Liver (tissue), 9 donors: Measurements from ENCODE around the gene DDX54. TPM values are rescaled to one million over a fixed set of nuclear protein-coding genes. Genes with fewer than 3 reads are reported as not detected.

Experiments
- DNase-seq: peaks from one replicate; pipeline ENCODE4 v3.0.0-alpha.2; 2017; ENCODE audit warnings: low spot score
- H3K27ac ChIP-seq, 2 donors: one replicate each; pipeline ENCODE4 v1.7.0; 2013; ENCODE audit warnings: inconsistent platforms in 2 of 2, low read length in 2 of 2, control low read depth in 1 of 2, low read depth in 1 of 2, mild to moderate bottlenecking in 1 of 2
- H3K27me3 ChIP-seq, 4 donors: one replicate each; pipeline versions ENCODE4 v1.6.1 to v1.7.0; 2013; ENCODE audit warnings: low read length in 3 of 4, inconsistent platforms in 1 of 4, mild to moderate bottlenecking in 1 of 4, moderate library complexity in 1 of 4; ENCODE audit not compliant: control insufficient read depth in 4 of 4, insufficient read depth in 4 of 4
- H3K36me3 ChIP-seq, 4 donors: one replicate each; pipeline versions ENCODE4 v1.6.1 to v1.7.0; 2013; ENCODE audit warnings: low read length in 3 of 4, mild to moderate bottlenecking in 3 of 4, low read depth in 1 of 4, moderate library complexity in 1 of 4; ENCODE audit not compliant: control insufficient read depth in 4 of 4, insufficient read depth in 3 of 4
- H3K4me1 ChIP-seq, 4 donors: one replicate each; pipeline versions ENCODE4 v1.6.1 to v1.7.0; 2013; ENCODE audit warnings: low read length in 3 of 4, mild to moderate bottlenecking in 3 of 4, moderate library complexity in 1 of 4; ENCODE audit not compliant: control insufficient read depth in 4 of 4, insufficient read depth in 4 of 4
- H3K4me3 ChIP-seq, 3 donors: one replicate each; pipeline versions ENCODE4 v1.6.1 to v1.7.0; 2013; ENCODE audit warnings: low read length in 3 of 3, control low read depth in 1 of 3, low read depth in 1 of 3, mild to moderate bottlenecking in 1 of 3
- H3K9ac ChIP-seq, 2 donors: one replicate each; pipeline ENCODE4 v1.7.0; 2013; ENCODE audit warnings: low read length in 2 of 2, mild to moderate bottlenecking in 2 of 2, moderate library complexity in 2 of 2, control low read depth in 1 of 2, low read depth in 1 of 2
- H3K9me3 ChIP-seq, 4 donors: one replicate each; pipeline versions ENCODE4 v1.6.1 to v1.7.0; 2013; ENCODE audit warnings: low read length in 3 of 4; ENCODE audit not compliant: control insufficient read depth in 4 of 4
- ATF3 ChIP-seq: IDR thresholded peaks from 2 replicates; pipeline ENCODE4 v1.6.1; 2016; ENCODE audit warnings: antibody characterized with exemption
- CTCF ChIP-seq: fragments of 150-350 bp; IDR thresholded peaks from 2 replicates; pipeline ENCODE4 v1.5.1; 2017; ENCODE audit warnings: improper control_type of control experiment, low read depth, low read length; ENCODE audit not compliant: missing input control
- EGR1 ChIP-seq, 2 donors: IDR thresholded peaks; 2 replicates each; pipeline ENCODE4 v1.6.1; 2016 to 2018; ENCODE audit warnings: antibody characterized with exemption in 2 of 2, low read depth in 2 of 2
- FOXA1 ChIP-seq: IDR thresholded peaks from 2 replicates; pipeline ENCODE4 v1.6.1; 2016; ENCODE audit warnings: antibody characterized with exemption
- GABPA ChIP-seq, 2 donors: IDR thresholded peaks in 1 of 2; conservative IDR thresholded peaks in 1 of 2; 2 replicates each; pipeline ENCODE4 v1.6.1; 2016; ENCODE audit warnings: antibody characterized with exemption in 2 of 2, mild to moderate bottlenecking in 1 of 2, moderate library complexity in 1 of 2
- HNF4A ChIP-seq, 2 donors: conservative IDR thresholded peaks; 2 replicates each; pipeline ENCODE4 v1.6.1; 2016; ENCODE audit warnings: antibody characterized with exemption in 2 of 2, mild to moderate bottlenecking in 2 of 2
- JUND ChIP-seq, 2 donors: IDR thresholded peaks; 2 replicates each; pipeline ENCODE4 v1.6.1; 2016; ENCODE audit warnings: antibody characterized with exemption in 2 of 2
- MAX ChIP-seq: IDR thresholded peaks from 2 replicates; pipeline ENCODE4 v1.6.1; 2016; ENCODE audit warnings: antibody characterized with exemption
- RXRA ChIP-seq, 2 donors: IDR thresholded peaks; 2 replicates each; pipeline ENCODE4 v1.6.1; 2017 to 2018; ENCODE audit warnings: antibody characterized with exemption in 2 of 2, mild to moderate bottlenecking in 1 of 2
- TAF1 ChIP-seq: conservative IDR thresholded peaks from 2 replicates; pipeline ENCODE4 v1.6.1; 2016; ENCODE audit warnings: antibody characterized with exemption, mild to moderate bottlenecking
- WGBS: extraction: QIAGEN DNeasy Blood & Tissue Kit; methylation state at CpG from one replicate; pipeline ENCODE4 v1.1.7; 2013; 5-methylcytosine and 5-hydroxymethylcytosine counted together
- polyA plus RNA-seq, 2 donors: library from polyadenylated mRNA; stranded (reverse) in 1 of 2; unstranded in 1 of 2; fragments of 200-250 nt in 1 of 2; fragments of >200 nt in 1 of 2; fragmentation: Nextera tagmentation in 1 of 2; extraction: Ambion mirVana in 1 of 2; gene quantifications; one replicate each; pipeline versions ENCODE4 v1.2.1 to v1.2.3, GENCODE V29; 2013 to 2015
- total RNA-seq, 2 donors: library from RNA; depleted of rRNA; stranded (reverse); fragments of >200 nt; gene quantifications; one replicate each; pipeline ENCODE4 v1.2.3, GENCODE V29; 2014
- TF ChIP-seq, protein P1 (sequence below): IDR thresholded peaks from 2 replicates; pipeline ENCODE4 v1.6.1; 2016; ENCODE audit warnings: antibody characterized with exemption, mild to moderate bottlenecking
- TF ChIP-seq, protein P2 (sequence below): IDR thresholded peaks from 2 replicates; pipeline ENCODE4 v1.6.1; 2016; ENCODE audit warnings: antibody characterized with exemption
- donor health status: healthy.
- donor health status: healthy.
- donor health status: healthy.
- donor health status: healthy.
- donor health status: healthy.

Gene DDX54
- total and polyA plus RNA-seq, 4 donors = 20.2 to 28.4 (median 21.6) TPM

DNA sequence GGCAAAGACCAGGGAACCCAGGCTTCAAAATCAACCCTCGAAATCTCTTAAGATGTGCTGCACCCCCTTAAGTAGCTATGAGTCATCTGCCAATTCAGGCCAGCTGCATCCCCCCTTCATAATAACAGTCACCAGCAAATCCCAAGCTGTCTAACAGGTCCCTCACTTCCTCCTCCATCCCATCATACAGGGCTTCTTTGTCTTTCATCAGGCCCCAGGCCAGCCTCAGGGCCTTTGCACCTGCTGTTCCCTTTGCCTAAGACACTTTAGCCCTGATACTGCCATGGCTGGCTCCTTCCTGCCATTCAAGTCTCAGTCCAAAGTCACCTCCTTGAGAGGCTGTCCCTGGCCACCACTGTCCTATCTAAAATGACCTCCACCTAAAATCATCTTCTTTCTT, 53.7 kb downstream of the DDX54 start:
- Histone ChIP-seq H3K4me3 (no peak overlapping the region), H3K9me3 (no peaks in the 10 kb centered on the region), H3K4me1 (peaks cover 0 to 4% (median 3%) of the 10 kb centered on the region in 4 donors), H3K9ac (no peak overlapping the region), H3K27ac (no peak overlapping the region), H3K36me3 (no peaks in the 10 kb centered on the region), H3K27me3 (peaks cover 0 to 5% (median 1%) of the 10 kb centered on the region in 4 donors)
- WGBS = 86% methylated on average over 1 of the region's 1 CpG
- TF ChIP-seq FOXA1 (no peak), EGR1 (IDR thresholded peaks at IDR 0.05; ENCODE audit: low read depth in 2 of 2) (no peak), MAX (no peak), TAF1 (no peak), CTCF (no peak), GABPA (IDR thresholded peaks at IDR 0.05 in 1 of 2, conservative IDR thresholded peaks at IDR 0.05 in 1 of 2) (no peak), ATF3 (no peak), RXRA (IDR thresholded peaks at IDR 0.05) (no peak)
- TF ChIP-seq, protein P1, sequence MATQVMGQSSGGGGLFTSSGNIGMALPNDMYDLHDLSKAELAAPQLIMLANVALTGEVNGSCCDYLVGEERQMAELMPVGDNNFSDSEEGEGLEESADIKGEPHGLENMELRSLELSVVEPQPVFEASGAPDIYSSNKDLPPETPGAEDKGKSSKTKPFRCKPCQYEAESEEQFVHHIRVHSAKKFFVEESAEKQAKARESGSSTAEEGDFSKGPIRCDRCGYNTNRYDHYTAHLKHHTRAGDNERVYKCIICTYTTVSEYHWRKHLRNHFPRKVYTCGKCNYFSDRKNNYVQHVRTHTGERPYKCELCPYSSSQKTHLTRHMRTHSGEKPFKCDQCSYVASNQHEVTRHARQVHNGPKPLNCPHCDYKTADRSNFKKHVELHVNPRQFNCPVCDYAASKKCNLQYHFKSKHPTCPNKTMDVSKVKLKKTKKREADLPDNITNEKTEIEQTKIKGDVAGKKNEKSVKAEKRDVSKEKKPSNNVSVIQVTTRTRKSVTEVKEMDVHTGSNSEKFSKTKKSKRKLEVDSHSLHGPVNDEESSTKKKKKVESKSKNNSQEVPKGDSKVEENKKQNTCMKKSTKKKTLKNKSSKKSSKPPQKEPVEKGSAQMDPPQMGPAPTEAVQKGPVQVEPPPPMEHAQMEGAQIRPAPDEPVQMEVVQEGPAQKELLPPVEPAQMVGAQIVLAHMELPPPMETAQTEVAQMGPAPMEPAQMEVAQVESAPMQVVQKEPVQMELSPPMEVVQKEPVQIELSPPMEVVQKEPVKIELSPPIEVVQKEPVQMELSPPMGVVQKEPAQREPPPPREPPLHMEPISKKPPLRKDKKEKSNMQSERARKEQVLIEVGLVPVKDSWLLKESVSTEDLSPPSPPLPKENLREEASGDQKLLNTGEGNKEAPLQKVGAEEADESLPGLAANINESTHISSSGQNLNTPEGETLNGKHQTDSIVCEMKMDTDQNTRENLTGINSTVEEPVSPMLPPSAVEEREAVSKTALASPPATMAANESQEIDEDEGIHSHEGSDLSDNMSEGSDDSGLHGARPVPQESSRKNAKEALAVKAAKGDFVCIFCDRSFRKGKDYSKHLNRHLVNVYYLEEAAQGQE = no peak
- TF ChIP-seq, protein P2, sequence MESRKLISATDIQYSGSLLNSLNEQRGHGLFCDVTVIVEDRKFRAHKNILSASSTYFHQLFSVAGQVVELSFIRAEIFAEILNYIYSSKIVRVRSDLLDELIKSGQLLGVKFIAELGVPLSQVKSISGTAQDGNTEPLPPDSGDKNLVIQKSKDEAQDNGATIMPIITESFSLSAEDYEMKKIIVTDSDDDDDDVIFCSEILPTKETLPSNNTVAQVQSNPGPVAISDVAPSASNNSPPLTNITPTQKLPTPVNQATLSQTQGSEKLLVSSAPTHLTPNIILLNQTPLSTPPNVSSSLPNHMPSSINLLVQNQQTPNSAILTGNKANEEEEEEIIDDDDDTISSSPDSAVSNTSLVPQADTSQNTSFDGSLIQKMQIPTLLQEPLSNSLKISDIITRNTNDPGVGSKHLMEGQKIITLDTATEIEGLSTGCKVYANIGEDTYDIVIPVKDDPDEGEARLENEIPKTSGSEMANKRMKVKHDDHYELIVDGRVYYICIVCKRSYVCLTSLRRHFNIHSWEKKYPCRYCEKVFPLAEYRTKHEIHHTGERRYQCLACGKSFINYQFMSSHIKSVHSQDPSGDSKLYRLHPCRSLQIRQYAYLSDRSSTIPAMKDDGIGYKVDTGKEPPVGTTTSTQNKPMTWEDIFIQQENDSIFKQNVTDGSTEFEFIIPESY = no peak
- no peak for DNase-seq

- WGBS = 65% methylated on average over 18 of the region's 18 CpGs
- no peak for DNase-seq
- Histone ChIP-seq H3K27me3 (peaks cover 0 to 5% (median 0%) of the 10 kb centered on the region in 4 donors), H3K27ac (no peak overlapping the region), H3K4me3 (no peak overlapping the region), H3K9me3 (no peaks in the 10 kb centered on the region), H3K4me1 (peaks cover 0 to 4% (median 2%) of the 10 kb centered on the region in 4 donors), H3K9ac (no peak overlapping the region), H3K36me3 (no peaks in the 10 kb centered on the region)
- TF ChIP-seq ATF3 (no peak), HNF4A (conservative IDR thresholded peaks at IDR 0.05) (no peak), EGR1 (IDR thresholded peaks at IDR 0.05; ENCODE audit: low read depth in 2 of 2) (no peak), FOXA1 (no peak), JUND (IDR thresholded peaks at IDR 0.05) (no peak), GABPA (IDR thresholded peaks at IDR 0.05 in 1 of 2, conservative IDR thresholded peaks at IDR 0.05 in 1 of 2) (no peak)
- TF ChIP-seq, protein P1 = no peak
- TF ChIP-seq, protein P2 = no peak
Measured at GRCh38 chr12:113130457-113131135, 54.7 kb downstream of the DDX54 start.
